ENCODE data around the gene CHST15.

CHST15 gene

GRCh38 chr10:124078028-124078427 is 15.4 kb downstream of the CHST15 start:
- DNase-seq, result no peak

- no peak for DNase-seq
These were observed 16.0 kb downstream of the CHST15 start for GRCh38 chr10:124077208-124077993.

- no peak for DNase-seq
These were observed 17.2 kb downstream of the CHST15 start for GRCh38 chr10:124076148-124076733.

GRCh38 chr10:124075231-124075955 is 18.0 kb downstream of the CHST15 start:
- DNase-seq, result no peak

- no peak for DNase-seq
These were observed 18.8 kb downstream of the CHST15 start for GRCh38 chr10:124074501-124075109.

GRCh38 chr10:124073978-124074377 is 19.4 kb downstream of the CHST15 start:
- no peak for DNase-seq

GRCh38 chr10:124072541-124072940 is 20.9 kb downstream of the CHST15 start:
- DNase-seq, result no peak

GRCh38 chr10:124072106-124072505 is 21.3 kb downstream of the CHST15 start:
- no peak for DNase-seq

- DNase-seq, result no peak
These were observed 22.3 kb downstream of the CHST15 start for GRCh38 chr10:124071141-124071540.

GRCh38 chr10:124070666-124071065 is 22.7 kb downstream of the CHST15 start:
- no peak for DNase-seq

- DNase-seq, result no peak
These were observed 23.8 kb downstream of the CHST15 start for GRCh38 chr10:124069341-124070264.

- DNase-seq, result no peak
These were observed 24.5 kb downstream of the CHST15 start for GRCh38 chr10:124068929-124069328.

GRCh38 chr10:124067825-124068400 is 25.5 kb downstream of the CHST15 start:
- DNase-seq, result no peak

- no peak for DNase-seq
These were observed 26.4 kb downstream of the CHST15 start for GRCh38 chr10:124066781-124067714.

- DNase-seq, result no peak
These were observed 27.2 kb downstream of the CHST15 start for GRCh38 chr10:124066126-124066700.

GRCh38 chr10:124065382-124066125 is 27.8 kb downstream of the CHST15 start:
- DNase-seq, result no peak

- no peak for DNase-seq
These were observed 28.7 kb downstream of the CHST15 start for GRCh38 chr10:124064676-124065075.

- no peak for DNase-seq
These were observed 29.4 kb downstream of the CHST15 start for GRCh38 chr10:124063750-124064603.

GRCh38 chr10:124062390-124062789 is 31.0 kb downstream of the CHST15 start:
- DNase-seq, result no peak
